Heart right ventricle (tissue), 16 donors: ENCODE data around the gene ITGAL. TPM values are rescaled to one million over a fixed set of nuclear protein-coding genes. Genes with fewer than 3 reads are reported as not detected.
A peak's percentile ranks its signal among the peaks of the same experiment; 100 is the strongest.

Experiments used
- ATAC-seq, 8 donors: fragments of 200-7000 bp; cut with Tn5 transposase; one replicate each; pipeline ENCODE4 v1.9.1; 2020; ENCODE audit warnings: mild to moderate bottlenecking in 8 of 8, moderate library complexity in 8 of 8, moderate number of reproducible peaks in 1 of 8
- DNase-seq, 2 donors: peaks; one replicate each; pipeline ENCODE4 v3.0.0-alpha.2; 2020
- H3K27ac ChIP-seq, 10 donors: fragments of 200-600 bp; sonication (generic) in 2 of 10; one replicate each; pipeline versions ENCODE4 v1.5.0 to v1.8.0; 2020 to 2022; ENCODE audit warnings: mild to moderate bottlenecking in 3 of 10
- H3K27me3 ChIP-seq, 7 donors: fragments of 200-600 bp; one replicate each; pipeline ENCODE4 v1.8.0; 2021 to 2022; ENCODE audit warnings: mild to moderate bottlenecking in 2 of 7
- H3K36me3 ChIP-seq, 9 donors: fragments of 200-600 bp; sonication (generic) in 1 of 9; one replicate each; pipeline versions ENCODE4 v1.5.0 to v1.8.0; 2020 to 2022; ENCODE audit warnings: mild to moderate bottlenecking in 2 of 9
- H3K4me1 ChIP-seq, 9 donors: fragments of 200-600 bp; sonication (generic) in 1 of 9; one replicate each; pipeline versions ENCODE4 v1.5.0 to v1.8.0; 2020 to 2022; ENCODE audit warnings: mild to moderate bottlenecking in 4 of 9
- H3K4me3 ChIP-seq, 10 donors: fragments of 200-600 bp; sonication (generic) in 2 of 10; one replicate each; pipeline versions ENCODE4 v1.5.0 to v1.8.0; 2020 to 2022; ENCODE audit warnings: mild to moderate bottlenecking in 7 of 10, moderate library complexity in 2 of 10
- H3K9me3 ChIP-seq, 11 donors: fragments of 200-600 bp in 10 of 11; sonication (generic) in 2 of 11; one replicate each; pipeline versions ENCODE4 v1.5.0 to v1.8.0; 2013 to 2022; ENCODE audit warnings: mild to moderate bottlenecking in 2 of 11, control low read depth in 1 of 11, moderate library complexity in 1 of 11
- CTCF ChIP-seq, 9 donors: fragments of 200-600 bp; sonication (generic) in 2 of 9; IDR thresholded peaks; one replicate each; pipeline versions ENCODE4 v1.5.0 to v1.8.0; 2021 to 2022; ENCODE audit warnings: antibody characterized with exemption in 9 of 9, mild to moderate bottlenecking in 5 of 9, moderate library complexity in 1 of 9
- WGBS, 2 donors: extraction: QIAGEN DNeasy Blood & Tissue Kit; methylation state at CpG; one replicate each; pipeline ENCODE4 v1.1.7; 2013; ENCODE audit warnings: inconsistent platforms in 1 of 2; 5-methylcytosine and 5-hydroxymethylcytosine counted together
- intact Hi-C, 10 donors: fragments of 100-400 bp; cut with DNase I; formaldehyde crosslinking; loops; one replicate each; pipeline versions ENCODE4 v1.11.1 to v1.14.2; 2022
- polyA plus RNA-seq, 2 donors: library from polyadenylated mRNA; stranded (reverse); fragments of 200-250 nt; gene quantifications; one replicate each; pipeline ENCODE4 v1.2.3, GENCODE V29; 2013
- total RNA-seq, 10 donors: library from RNA; stranded (reverse); fragmentation: NEBNext Ultra II Directional in 3 of 10; extraction: Animal tissue kit (Norgen Biotek cat#: 25700) in 3 of 10; gene quantifications; one replicate each; pipeline versions ENCODE4 v1.2.1 to v1.2.4, GENCODE V29; 2021 to 2023
- donor health status: Arrhythmogenic right ventricular cardiomyopathy.
- donor health status: ischemic (EF 13 %, LVEDD 7.1; RV severe dilation, severe dysfunction).
- donor health status: healthy with polysubstance abuse.
- donor health status: DM: no; HTN: yes; CAD: no.
- donor health status: DM: no; HTN: no; CAD: no.
- donor health status: ischemic (EF 25% LVEDD 6.9; RV normal size, moderate dysfunction).
- donor health status: ischemic (EF 25% LVEDD 5.7; RV mildly dilated, moderate dysfunction).
- donor health status: healthy.
- donor health status: DM: yes; HTN: yes; CAD: no.
- donor health status: Ischemic cardiomyopathy.
- donor health status: ischemic (EF 35%, LVEDD 5.7; RV mildly dilated, moderate dysfunction).
- donor health status: nonischemic (EF 11% LVEDD 7.7; RV severe dilation, severe dysfunction).
- donor health status: DM: yes; HTN: yes; CAD: no.
- donor health status: PGD.
- donor health status: ischemic (EF 29% LVEDD 5.4; RV normal size, mild dysfunction).
- donor health status: nonischemic (EF 23%, LVEDD 6.1; RV moderate dilation, normal function).

ITGAL gene
- total and polyA plus RNA-seq, 12 donors, result 0.52 to 18.2 (median 1.6) TPM

- H3K27ac ChIP-seq, result peak overlapping the region in 7 of 10 donors; percentile 42 to 82 (median 58)
- peak in 5 of 8 donors; percentile 14 to 53 (median 45) for ATAC-seq
- no peaks in the 10 kb centered on the region for H3K27me3 ChIP-seq
- H3K4me1 ChIP-seq, result peaks cover 6 to 39% (median 30%) of the 10 kb centered on the region in 9 donors
- H3K4me3 ChIP-seq, result no peak overlapping the region
- peak in 1 of 2 donors; percentile 54 for DNase-seq
- no peak for TF ChIP-seq CTCF (IDR thresholded peaks at IDR 0.05)
- 45 to 47% methylated on average over 10 of the region's 10 CpGs for WGBS, 2 donors
- no peaks in the 10 kb centered on the region for H3K9me3 ChIP-seq
- intact Hi-C loops, result no loop called here
- no peaks in the 10 kb centered on the region for H3K36me3 ChIP-seq
These were observed 69.2 kb downstream of the ITGAL start for GRCh38 chr16:30541502-30542329.

GRCh38 chr16:30543067-30543466, 70.5 kb downstream of the ITGAL start:
- intact Hi-C loops, result no loop called here
- H3K36me3 ChIP-seq, result no peaks in the 10 kb centered on the region
- H3K27me3 ChIP-seq, result no peaks in the 10 kb centered on the region
- no peak overlapping the region for H3K27ac ChIP-seq
- peaks cover 6 to 39% (median 30%) of the 10 kb centered on the region in 9 donors for H3K4me1 ChIP-seq
- H3K9me3 ChIP-seq, result no peaks in the 10 kb centered on the region
- no peak for DNase-seq
- 81 to 82% methylated on average over 5 of the region's 5 CpGs for WGBS, 2 donors
- no peak for ATAC-seq
- TF ChIP-seq CTCF (IDR thresholded peaks at IDR 0.05), result no peak
- no peak overlapping the region for H3K4me3 ChIP-seq

GRCh38 chr16:30546115-30546514, 73.6 kb downstream of the ITGAL start:
- H3K36me3 ChIP-seq, result no peaks in the 10 kb centered on the region
- ATAC-seq, result peak in 1 of 8 donors; percentile 10
- no peak for TF ChIP-seq CTCF (IDR thresholded peaks at IDR 0.05)
- peak overlapping the region in 1 of 10 donors; percentile 3 for H3K27ac ChIP-seq
- intact Hi-C loops, result no loop called here
- H3K4me3 ChIP-seq, result no peak overlapping the region
- no peaks in the 10 kb centered on the region for H3K27me3 ChIP-seq
- no peak for DNase-seq
- no peaks in the 10 kb centered on the region for H3K9me3 ChIP-seq
- 75 to 77% methylated on average over 8 of the region's 8 CpGs for WGBS, 2 donors
- peaks cover under 1 to 36% (median 22%) of the 10 kb centered on the region in 9 donors for H3K4me1 ChIP-seq

GRCh38 chr16:30548416-30549253, 76.1 kb downstream of the ITGAL start:
- no peak overlapping the region for H3K4me3 ChIP-seq
- H3K27ac ChIP-seq, result peak overlapping the region in 9 of 10 donors; percentile 26 to 74 (median 63)
- peaks cover 0 to 45% (median 19%) of the 10 kb centered on the region in 9 donors for H3K4me1 ChIP-seq
- TF ChIP-seq CTCF (IDR thresholded peaks at IDR 0.05), result no peak
- DNase-seq, result no peak
- peak in 5 of 8 donors; percentile 10 to 30 (median 15) for ATAC-seq
- intact Hi-C loops, result no loop called here
- WGBS, 2 donors, result 61 to 65% methylated on average over 8 of the region's 8 CpGs
- H3K9me3 ChIP-seq, result no peaks in the 10 kb centered on the region
- H3K36me3 ChIP-seq, result peaks cover 0 to 12% (median 0%) of the 10 kb centered on the region in 9 donors
- no peaks in the 10 kb centered on the region for H3K27me3 ChIP-seq
